SK-N-SH treated with all-trans-retinoic acid at 6 μM for 48 hours (cell line): ENCODE data around the gene STAT6.

Experiments
- ATAC-seq: fragments of 200-7000 bp; cut with Tn5 transposase; 3 replicates; pipeline ENCODE4 v1.9.1; 2020; ENCODE audit warnings: mild to moderate bottlenecking, moderate library complexity
- ARNTL ChIP-seq: fragments of 450-650 bp; formaldehyde crosslinking; IDR thresholded peaks from 2 replicates; pipeline ENCODE4 v1.5.0; 2020; ENCODE audit warnings: low read depth, mild to moderate bottlenecking, moderate library complexity, borderline replicate concordance
- BACH2 ChIP-seq: fragments of 250-450 bp; sonication (Bioruptor Pico); IDR thresholded peaks from 2 replicates; pipeline ENCODE4 v1.9.0; 2021; ENCODE audit warnings: mild to moderate bottlenecking, borderline replicate concordance
- CREB5 ChIP-seq: fragments of 250-450 bp; sonication (Bioruptor Pico); IDR thresholded peaks from 2 replicates; pipeline ENCODE4 v1.5.1; 2020; ENCODE audit warnings: low read depth, mild to moderate bottlenecking, moderate library complexity
- CSDC2 ChIP-seq: fragments of 250-450 bp; sonication (Bioruptor Pico); IDR thresholded peaks from 2 replicates; pipeline ENCODE4 v1.5.0; 2020; ENCODE audit warnings: mild to moderate bottlenecking, moderate library complexity
- CSRNP3 ChIP-seq: fragments of 250-450 bp; sonication (Bioruptor Pico); IDR thresholded peaks from 2 replicates; pipeline ENCODE4 v1.5.1; 2021; ENCODE audit warnings: mild to moderate bottlenecking, moderate library complexity
- ESRRG ChIP-seq: fragments of 250-450 bp; sonication (Bioruptor Pico); IDR thresholded peaks from 2 replicates; pipeline ENCODE4 v1.6.1; 2021; ENCODE audit warnings: mild to moderate bottlenecking
- GLIS3 ChIP-seq: fragments of 250-450 bp; sonication (Bioruptor Pico); IDR thresholded peaks from 2 replicates; pipeline ENCODE4 v1.5.0; 2020; ENCODE audit warnings: mild to moderate bottlenecking, moderate library complexity
- ISL1 ChIP-seq: fragments of 250-450 bp; sonication (Bioruptor Pico); IDR thresholded peaks from 2 replicates; pipeline ENCODE4 v2.1.2; 2022; ENCODE audit warnings: mild to moderate bottlenecking, moderate library complexity
- OSR1 ChIP-seq: fragments of 250-450 bp; sonication (Bioruptor Pico); IDR thresholded peaks from 2 replicates; pipeline ENCODE4 v1.8.0; 2022; ENCODE audit warnings: moderate library complexity, mild to moderate bottlenecking, inconsistent platforms
- PATZ1 ChIP-seq: fragments of 250-450 bp; sonication (Bioruptor Pico); IDR thresholded peaks from 2 replicates; pipeline ENCODE4 v1.8.0; 2020; ENCODE audit warnings: mild to moderate bottlenecking, moderate library complexity, borderline replicate concordance
- POU6F1 ChIP-seq: fragments of 250-450 bp; sonication (Bioruptor Pico); IDR thresholded peaks from 2 replicates; pipeline ENCODE4 v1.8.0; 2021; ENCODE audit warnings: low read depth, mild to moderate bottlenecking, moderate library complexity, borderline replicate concordance
- RARB ChIP-seq: fragments of 250-450 bp; sonication (Bioruptor Pico); IDR thresholded peaks from 2 replicates; pipeline ENCODE4 v1.8.0; 2021; ENCODE audit warnings: mild to moderate bottlenecking, moderate library complexity
- TCF4 ChIP-seq: fragments of 250-450 bp; sonication (Bioruptor Pico); IDR thresholded peaks from 2 replicates; pipeline ENCODE4 v1.8.0; 2021; ENCODE audit warnings: mild to moderate bottlenecking, moderate library complexity, borderline replicate concordance
- ZC3H10 ChIP-seq: fragments of 250-450 bp; sonication (Bioruptor Pico); IDR thresholded peaks from 2 replicates; pipeline ENCODE4 v1.5.1; 2021; ENCODE audit warnings: mild to moderate bottlenecking, moderate library complexity
- ZFP3 ChIP-seq: fragments of 250-450 bp; sonication (Bioruptor Pico); IDR thresholded peaks from 2 replicates; pipeline ENCODE4 v1.5.0; 2020; ENCODE audit warnings: mild to moderate bottlenecking, moderate library complexity
- ZFP30 ChIP-seq: fragments of 450-650 bp; formaldehyde crosslinking; IDR thresholded peaks from 2 replicates; pipeline ENCODE4 v1.5.0; 2022; ENCODE audit warnings: mild to moderate bottlenecking, moderate library complexity
- ZNF565 ChIP-seq: fragments of 450-650 bp; formaldehyde crosslinking; conservative IDR thresholded peaks from 2 replicates; pipeline ENCODE4 v1.5.0; 2020; ENCODE audit warnings: low read depth, mild to moderate bottlenecking, moderate library complexity
- ZNF70 ChIP-seq: fragments of 450-650 bp; formaldehyde crosslinking; IDR thresholded peaks from 2 replicates; pipeline ENCODE4 v1.5.0; 2020; ENCODE audit warnings: mild to moderate bottlenecking, moderate library complexity
- ZNF8 ChIP-seq: fragments of 450-650 bp; formaldehyde crosslinking; IDR thresholded peaks from 2 replicates; pipeline ENCODE4 v1.5.0; 2020; ENCODE audit warnings: mild to moderate bottlenecking, moderate library complexity

STAT6 gene

GRCh38 chr12:57148469-57149244 lies 37.5 kb upstream of the STAT6 start:
- TF ChIP-seq ZFP30 (CRISPR knock-in tag), result no peak
- no peak for TF ChIP-seq ISL1 (CRISPR knock-in tag)
- TF ChIP-seq ESRRG, result no peak
- TF ChIP-seq ZNF565 (CRISPR knock-in tag), result no peak
- no peak for TF ChIP-seq ZFP3 (CRISPR knock-in tag)
- no peak for TF ChIP-seq TCF4 (CRISPR knock-in tag)
- no peak for TF ChIP-seq PATZ1 (CRISPR knock-in tag)
- TF ChIP-seq ZNF70 (CRISPR knock-in tag), result no peak
- no peak for TF ChIP-seq CSDC2 (CRISPR knock-in tag)
- TF ChIP-seq BACH2 (CRISPR knock-in tag), result no peak
- TF ChIP-seq RARB (CRISPR knock-in tag), result no peak
- no peak for TF ChIP-seq POU6F1
- no peak for TF ChIP-seq GLIS3 (CRISPR knock-in tag)
- no peak for TF ChIP-seq CREB5 (CRISPR knock-in tag)
- TF ChIP-seq OSR1 (CRISPR knock-in tag), result no peak
- no peak for TF ChIP-seq ZNF8 (CRISPR knock-in tag)
- TF ChIP-seq ARNTL (CRISPR knock-in tag), result no peak
- ATAC-seq, result no peak

- TF ChIP-seq ZNF8 (CRISPR knock-in tag) (no peak), ARNTL (CRISPR knock-in tag) (no peak), CSRNP3 (CRISPR knock-in tag) (no peak), CSDC2 (CRISPR knock-in tag) (no peak), RARB (CRISPR knock-in tag) (no peak), ZC3H10 (no peak), ZNF565 (CRISPR knock-in tag) (no peak), ZNF70 (CRISPR knock-in tag) (no peak), ISL1 (CRISPR knock-in tag) (no peak), OSR1 (CRISPR knock-in tag) (no peak), POU6F1 (no peak)
- ATAC-seq, result no peak
These were observed 36.1 kb upstream of the STAT6 start, which contains the start of gene LRP1-AS for GRCh38 chr12:57146961-57147944. LRP1-AS (minus strand) TSS chr12:57147619.

GRCh38 chr12:57146092-57146491 lies 34.9 kb upstream of the STAT6 start:
- TF ChIP-seq TCF4 (CRISPR knock-in tag) (no peak), ISL1 (CRISPR knock-in tag) (no peak), GLIS3 (CRISPR knock-in tag) (no peak), OSR1 (CRISPR knock-in tag) (no peak)
- no peak for ATAC-seq
